ENCODE measurements around the gene DDX54.

The DDX54 gene

DNA sequence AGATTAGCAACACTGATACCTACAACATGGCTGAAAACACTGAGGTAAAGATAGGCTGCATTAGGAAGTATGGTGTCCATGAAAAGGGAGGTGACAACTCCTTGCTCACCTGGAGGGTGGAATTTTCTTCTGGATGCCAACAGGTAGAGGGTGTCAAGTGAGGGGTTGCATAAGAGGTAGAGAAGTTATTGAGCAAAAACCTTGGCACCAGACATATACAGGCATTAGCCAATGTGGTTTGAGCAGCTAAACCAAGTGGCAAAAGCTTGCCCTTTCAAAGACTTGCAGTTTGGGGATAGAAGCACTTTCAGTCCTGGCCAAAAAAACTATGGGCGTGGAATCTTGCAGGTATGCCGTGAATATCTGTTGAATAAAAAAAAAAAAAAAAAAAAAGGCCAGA, 4.1 kb upstream of the DDX54 start:
- no peak for DNase-seq

DNA sequence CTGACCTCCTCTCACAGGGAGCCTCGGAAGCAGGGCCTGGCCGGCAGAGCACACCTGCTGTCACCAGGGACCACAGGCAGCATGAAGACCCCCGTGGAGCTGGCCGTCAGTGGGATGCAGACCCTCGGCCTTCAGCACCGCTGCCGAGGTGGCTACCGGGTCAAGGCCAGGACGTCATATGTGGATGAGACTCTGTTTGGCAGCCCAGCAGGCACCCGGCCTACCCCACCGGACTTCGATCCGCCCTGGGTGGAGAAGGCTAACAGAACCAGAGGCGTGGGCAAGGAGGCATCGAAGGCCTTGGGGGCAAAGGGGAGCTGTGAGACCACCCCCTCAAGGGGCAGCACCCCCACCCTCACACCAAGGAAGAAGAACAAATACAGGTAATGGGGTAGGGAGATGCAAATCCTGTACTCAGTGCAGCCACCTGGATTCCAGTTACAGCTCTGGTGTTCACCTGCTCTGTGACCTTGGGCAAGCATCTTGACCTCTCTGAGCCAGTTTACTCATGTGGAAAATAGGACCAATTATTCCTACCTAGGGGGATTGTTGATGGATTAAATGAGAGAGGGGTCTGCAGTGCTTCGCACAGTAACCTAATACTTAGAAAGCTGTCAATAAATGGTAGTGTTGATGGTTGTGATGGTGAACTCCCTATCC, 1.5 kb upstream of the DDX54 start:
- DNase-seq, result no peak

DNA sequence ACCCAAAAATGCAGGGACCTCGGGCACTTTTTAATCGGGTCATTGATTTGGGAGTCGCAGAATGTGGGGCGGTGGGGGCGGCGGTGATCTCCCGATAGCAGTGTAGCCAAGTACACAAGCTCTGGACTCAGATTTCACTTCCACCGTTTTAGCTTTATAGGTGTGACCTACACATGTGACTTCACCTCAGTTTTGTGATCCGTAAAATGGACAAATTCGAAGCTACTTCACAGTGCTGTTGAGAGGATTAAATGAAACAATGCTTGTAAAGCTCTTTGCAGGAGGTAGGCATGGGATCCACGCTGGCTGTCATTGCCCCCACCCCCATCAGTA, 721 bp upstream of the DDX54 start:
- DNase-seq, result no peak

DNA sequence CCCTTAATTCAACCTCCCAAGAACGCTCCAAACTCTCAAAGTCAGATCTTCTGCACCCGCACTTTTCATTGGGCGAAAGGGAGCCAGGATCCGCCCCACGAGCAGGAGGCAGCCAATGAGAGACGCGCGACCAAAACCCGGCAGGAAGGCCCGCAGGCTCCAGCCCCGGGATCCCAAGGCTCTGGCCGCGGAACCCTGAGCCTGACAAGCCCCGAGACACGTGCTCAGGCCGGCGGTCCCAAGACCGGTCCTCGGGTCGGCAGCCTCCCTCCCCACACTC, 438 bp downstream of the DDX54 start:
- peak; percentile 88 for DNase-seq

DNA sequence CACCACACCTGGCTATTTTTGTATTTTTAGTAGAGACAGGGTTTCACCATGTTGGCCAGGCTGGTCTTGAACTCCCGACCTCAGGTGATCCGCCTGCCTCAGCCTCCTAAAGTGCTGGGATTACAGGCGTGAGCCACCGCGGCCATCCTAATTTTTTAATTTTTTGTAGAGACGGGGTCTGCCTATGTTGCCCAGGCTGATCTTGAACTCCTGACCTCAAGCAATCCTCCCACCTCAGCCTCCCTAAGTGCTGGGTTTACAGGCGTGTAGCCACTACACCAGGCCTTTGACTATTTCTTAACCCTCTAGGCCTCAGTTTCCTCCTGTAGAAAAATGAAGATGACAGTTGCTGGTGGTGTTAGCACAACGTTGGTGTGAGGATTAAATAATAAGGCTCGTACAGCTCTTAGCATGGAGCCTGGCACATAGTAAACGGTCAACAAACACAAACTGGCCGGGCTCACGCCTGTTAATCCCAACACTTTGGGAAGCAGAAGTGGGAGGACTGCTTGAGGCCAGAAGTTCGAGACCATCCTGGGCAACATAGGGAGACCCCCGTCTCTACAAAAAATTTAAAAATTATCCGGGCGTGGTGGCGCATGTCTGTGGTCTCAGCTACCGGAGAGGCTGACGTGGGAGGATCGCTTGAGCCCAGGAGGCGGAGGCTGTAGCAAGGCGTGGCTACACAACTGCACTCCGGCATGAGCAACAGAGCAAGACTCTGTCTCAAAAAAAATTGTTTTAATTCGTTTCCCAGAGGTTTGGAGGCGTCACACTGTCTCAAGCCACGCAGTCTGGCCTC, 979 bp downstream of the DDX54 start:
- no peak for DNase-seq

DNA sequence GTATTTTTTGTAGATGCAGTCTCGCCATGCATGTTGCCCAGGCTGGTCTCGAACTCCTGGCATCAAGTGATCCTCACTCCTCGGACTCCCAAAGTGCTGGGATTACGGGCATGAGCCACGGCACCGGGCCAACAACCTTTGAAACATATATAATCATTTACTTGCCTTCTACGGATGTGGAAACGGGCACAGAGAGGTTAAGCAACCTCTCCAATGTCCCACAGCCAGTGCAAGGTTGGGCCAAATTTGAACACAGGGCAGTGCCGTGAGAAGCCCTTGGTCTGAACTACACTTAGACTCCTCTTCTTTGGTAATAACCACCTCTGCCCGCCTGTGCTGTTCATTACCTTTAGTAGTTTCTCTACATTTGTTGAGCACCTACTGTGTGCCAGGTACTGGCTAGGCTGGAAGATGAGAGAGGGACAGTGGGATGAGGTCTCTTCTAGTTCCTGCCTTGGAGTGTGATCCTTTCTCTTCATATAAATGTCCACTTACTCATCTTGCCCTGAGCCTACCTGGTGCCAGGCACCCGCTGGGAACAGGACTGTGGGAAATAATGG, 2.2 kb downstream of the DDX54 start:
- DNase-seq, result no peak

DNA sequence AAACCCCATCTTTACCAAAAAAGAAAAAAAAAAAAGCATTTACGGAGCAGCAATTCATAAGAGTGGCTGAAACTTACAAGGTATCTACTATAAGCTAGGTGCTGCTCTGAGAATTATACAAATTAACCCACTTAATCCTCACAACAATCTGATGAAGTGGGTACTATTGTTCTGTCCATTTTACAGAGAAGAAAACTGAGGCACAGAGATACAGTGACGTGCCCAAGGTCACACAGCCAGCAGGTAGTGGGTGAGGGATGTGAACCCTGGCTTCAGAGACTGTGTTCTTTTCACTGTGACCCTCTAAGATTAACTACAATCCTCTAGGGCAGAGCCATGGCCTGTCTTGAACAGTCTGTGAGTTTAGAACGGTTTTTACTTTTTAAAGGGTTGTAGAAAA, 3.3 kb downstream of the DDX54 start:
- DNase-seq, result no peak

DNA sequence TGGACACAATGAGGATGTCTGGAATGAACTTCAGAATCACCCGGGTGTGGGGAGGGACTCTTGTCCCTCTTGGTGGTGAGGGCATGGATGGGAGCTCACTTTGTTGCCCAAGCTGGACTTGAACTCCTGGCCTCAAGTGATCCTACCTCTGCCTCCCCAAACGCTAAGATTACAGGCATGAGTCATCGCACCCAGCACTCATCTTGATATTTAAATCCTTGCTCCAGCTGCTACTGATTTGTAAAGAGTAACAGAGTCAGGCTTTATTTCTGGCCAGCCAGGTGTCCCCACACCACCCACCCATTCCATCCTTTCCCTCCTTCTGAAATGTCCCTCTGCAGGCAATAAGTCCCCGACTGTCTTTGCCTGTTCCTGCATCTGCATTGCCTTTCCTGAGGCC, 4.9 kb downstream of the DDX54 start:
- DNase-seq, result no peak

DNA sequence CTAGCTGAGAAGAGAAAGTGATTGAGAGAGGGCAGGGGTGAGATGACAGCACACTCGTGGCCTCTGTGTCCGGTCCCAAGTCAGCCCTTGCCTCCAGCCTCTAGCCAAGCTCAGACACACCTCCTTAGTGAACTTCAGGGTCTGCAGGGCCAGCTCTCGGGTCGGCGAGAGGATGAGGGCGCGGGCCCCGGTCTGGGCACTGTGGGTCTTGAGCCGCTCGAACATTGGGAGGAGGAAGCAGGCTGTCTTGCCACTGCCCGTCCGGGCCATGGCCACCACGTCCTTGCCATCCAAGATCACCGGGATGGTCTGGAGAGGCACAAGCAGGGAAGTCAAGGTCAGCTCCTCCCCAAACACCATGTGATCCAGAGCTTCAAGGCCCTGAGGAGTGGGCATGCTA, 6.3 kb downstream of the DDX54 start:
- no peak for DNase-seq

DNA sequence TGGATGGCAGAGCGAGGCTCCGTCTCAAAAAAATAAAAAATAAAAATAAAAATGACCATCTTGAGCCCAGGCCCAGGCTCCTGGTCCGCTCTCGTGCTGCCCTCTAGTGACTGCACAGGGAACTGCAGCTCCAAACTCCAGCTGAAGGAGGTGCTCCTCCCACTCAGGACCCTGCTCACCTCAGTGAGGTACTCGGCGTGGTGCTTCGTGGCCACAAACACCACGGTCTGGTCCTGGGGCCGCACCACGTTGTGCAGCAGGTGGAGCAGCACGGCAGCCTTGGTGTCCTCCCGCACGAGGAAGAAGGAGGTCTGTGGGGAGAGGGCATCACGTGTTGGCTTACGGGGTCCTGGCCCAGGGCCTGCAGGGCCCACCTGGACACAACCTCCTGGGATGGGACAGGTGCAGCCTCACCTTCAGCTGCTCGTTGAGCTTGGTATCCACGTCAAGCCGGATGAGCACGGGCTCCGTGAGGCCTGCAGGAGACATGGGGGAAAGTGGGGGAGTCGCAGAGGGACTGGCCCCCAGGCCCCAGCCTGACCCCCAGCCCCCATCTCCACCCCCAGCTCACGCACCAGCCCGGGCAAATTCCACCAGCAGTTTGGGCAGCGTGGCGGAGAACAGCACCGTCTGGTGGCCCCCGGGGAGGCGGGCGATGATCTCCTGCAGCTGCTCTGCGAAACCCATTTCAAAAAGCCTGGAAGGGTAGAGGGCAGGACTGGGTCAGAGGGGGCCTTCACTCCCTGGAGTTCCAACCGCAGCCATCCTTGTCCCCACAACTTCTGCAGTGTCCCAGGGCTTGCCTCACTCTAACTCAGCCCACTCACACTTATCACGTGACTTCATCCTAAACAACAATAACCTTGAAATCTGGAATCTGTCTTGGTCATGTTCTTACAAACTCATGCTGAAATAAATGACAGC, 10.6 kb downstream of the DDX54 start:
- peak; percentile 62 for DNase-seq

DNA sequence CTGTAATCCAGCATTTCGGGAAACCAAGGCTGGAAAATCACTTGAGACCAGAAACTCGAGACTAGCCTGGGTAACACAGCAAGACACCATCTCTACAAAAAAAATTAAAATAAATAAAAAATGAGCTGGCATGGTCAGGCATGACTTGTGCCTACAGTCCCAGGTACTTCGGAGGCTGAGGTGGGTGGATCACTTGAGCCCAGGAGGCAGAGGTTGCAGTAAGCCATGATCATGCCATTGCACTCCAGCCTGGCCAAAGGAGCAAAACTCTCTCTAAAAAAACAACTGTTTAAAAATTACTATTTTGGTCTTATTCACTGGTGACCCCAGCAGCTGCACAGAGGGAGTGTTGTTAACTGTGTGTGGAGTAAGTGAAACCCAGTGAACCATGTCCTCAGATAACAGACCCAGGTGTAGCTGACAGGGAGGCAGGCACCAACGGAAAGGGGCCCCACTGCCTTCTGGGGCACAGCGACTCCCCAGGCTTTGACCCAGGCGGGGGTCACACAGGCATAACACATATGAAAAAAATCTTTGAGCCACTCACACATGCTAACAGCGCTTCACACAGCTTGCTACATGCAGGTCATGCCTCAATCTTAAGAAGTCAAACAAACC, 12.1 kb downstream of the DDX54 start:
- no peak for DNase-seq

DNA sequence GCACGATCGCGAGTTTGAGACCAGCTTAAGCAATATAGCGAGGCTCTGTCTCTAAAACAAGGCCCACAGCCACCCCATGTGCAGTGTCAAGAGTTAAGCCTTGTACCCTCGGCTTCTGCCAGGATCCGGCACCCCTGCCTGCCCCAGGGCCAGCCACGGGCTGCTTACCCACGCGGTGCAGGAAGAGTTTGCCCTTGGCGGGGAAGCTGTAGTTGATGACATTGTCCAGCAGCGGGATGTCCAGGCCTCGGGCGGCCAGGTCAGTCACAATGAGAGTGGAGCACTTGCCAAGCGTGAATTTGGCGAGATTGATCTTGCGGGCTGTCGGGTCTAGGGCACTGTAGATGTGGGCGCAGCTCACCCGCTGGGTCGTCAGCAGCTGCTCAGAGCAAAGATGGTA, 13.1 kb downstream of the DDX54 start:
- DNase-seq, result no peak

DNA sequence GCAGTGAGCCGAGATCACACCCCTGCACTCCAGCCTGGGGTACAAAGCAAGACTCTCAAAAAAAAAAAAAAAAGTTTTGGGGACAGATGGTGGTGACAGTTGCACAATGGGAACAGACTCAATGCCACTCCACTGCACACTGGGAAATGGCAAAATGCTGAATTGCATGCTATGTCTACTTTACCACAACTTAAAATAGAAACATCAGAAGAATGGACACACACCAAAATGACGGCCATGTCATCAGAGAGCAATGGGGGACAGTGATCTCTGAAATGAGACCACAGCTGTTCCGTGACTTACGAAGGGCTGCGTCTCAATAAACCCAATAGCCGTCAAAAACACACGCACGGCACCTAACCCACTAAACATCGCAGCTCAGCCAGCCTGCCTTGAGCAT, 13.7 kb downstream of the DDX54 start:
- no peak for DNase-seq

DNA sequence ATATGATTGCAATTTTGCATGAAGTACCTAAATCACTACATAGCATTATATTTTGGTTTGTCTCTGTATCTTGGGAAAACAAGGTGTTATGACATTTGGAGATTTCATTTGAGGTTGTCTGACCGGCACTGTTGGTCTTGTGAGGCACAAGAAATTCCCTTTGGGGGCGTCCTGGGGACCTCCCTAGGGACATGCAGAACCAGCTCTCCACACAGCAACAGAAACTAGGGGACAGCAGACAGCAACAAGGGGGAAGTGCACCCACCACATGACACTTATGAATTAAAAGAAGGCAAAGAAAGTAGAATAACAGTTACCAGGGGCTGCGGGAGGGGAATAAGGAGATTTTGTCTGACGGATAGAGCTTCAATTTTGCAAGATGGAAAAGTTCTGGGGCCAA, 14.4 kb downstream of the DDX54 start:
- no peak for DNase-seq

DNA sequence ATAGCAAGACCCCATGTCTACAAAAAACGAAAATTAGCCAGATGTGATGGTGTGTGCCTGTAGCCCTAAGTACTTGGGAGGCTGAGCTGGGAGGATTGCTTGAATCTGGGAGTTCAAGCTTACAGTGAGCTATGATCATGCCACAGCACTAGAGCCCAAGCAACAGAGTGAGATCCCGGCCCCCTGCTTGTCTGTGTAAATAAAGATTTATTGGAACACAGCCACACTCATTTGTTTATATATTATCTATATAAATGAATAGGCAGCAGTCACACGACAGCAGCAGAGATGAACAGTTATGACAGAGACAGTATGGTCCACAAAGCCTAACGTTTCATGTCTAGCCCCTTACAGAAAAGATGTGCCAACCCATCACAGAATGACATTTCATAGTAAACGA, 14.8 kb downstream of the DDX54 start:
- DNase-seq, result no peak

DNA sequence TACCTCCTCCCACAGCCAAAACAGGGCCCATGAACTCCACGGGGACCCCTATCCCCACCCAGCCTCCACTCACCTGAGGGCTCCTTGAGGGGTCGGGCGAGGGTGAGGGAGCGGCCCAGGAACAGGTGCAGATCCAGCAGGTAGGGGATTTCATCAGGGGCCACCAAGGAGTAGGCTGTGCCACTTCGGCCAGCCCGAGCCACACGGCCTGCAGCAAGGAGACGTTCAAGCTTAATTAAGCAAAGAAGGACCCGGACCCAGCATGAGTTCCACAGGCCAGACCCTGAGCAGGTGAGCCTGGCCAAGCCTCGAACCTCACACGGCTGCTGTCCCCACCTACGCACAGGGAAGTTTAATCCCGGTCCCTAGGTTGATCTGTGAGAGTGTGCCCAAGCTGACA, 15.6 kb downstream of the DDX54 start:
- DNase-seq, result no peak

DNA sequence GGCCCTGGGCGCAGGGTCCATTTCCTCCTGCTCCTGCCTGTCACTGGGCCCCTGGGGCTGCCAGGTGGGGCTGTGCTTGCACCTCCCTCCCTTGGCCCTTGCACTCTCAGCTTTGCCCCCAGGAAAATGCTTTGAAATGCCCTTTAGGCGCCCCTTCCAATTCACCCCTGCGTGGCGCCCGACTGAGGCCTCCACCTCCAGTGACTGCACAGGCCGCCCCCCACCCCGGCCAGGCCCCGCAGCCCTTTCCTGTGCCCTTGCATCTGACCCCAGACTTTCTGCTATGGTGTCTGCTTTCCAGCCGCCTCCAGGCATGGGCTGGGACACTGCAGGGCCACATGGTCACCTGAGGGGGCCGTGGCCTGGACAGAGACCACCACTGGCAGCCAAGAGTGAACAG, 17.4 kb downstream of the DDX54 start:
- DNase-seq, result no peak

DNA sequence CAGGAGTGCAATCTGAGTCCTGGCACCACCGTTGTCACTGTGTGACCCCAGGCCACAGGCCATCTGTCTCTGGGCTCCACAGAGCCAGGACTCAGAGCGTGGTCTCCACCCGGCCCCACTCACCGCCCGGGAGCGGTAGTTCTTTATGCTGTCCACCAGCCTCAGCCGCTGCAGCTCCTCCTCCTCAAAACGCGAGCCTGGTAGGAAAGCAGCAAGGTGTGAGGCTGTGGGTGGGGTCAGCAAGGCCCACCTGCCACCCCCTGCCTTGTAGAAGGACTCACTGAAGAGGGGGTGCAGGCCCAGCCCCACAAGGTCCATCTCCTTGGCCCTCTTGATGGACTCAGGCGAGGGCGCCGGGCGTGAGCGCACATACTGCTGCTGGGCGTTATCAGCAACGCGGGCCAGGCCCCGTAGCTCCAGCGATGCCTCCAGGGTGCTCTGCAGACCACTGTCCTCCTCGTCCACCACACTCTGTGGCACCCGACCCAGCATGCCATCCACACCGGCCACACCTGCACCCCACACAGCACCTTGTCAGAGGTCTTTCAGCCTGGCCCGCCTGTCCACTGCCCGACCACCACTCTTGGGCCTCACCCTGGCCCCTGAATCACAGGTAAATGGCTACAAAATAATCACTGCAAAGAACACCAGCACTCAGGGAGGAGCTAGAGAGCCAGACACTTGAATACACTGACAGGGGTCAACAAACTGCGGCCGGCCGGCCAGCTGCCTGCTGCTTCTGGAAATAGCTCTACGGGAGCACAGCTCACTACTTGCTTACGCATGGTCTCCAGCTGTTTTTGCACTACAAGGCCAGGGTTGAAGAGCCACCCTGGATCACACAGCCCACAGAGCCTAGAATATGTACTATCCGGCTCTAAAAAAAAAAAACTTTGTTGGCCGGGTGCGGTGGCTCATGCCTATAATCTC, 19.5 kb downstream of the DDX54 start:
- DNase-seq, result no peak

DNA sequence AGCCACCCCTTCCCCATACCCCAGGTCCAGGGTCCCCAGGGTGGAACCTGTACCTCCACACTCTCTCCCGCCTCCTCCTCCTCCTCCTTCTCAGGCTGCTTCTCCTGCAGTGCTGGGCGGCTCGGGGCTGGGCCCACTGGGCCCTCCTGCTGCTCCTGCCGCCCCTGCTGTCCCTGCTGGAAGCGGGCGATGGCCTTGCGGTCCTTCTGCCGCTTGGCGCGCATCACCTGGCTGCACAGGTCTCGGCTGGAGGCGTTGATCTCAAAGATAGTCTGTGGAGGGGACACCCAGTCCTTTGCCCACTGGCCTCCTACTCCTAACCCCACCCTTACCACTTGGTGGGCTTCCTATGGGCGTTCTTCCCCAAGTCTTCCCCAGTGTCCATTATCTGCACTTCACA, 21.3 kb downstream of the DDX54 start:
- no peak for DNase-seq

DNA sequence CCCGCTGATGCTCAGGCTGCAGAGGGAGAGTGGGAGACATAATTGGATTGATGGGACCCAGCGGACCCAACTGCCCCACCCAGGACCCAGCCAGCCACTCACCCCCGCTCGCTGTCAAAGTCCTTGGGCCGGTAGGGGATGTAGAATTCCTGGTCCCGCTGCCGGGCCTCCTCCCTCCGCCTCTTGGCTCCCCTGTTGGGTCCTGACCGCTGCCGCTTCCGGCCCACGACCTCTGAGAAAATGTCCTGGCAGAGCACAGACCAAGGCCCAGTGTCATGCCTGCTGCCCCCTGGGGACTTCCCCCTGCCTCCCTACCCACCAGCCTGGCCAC, 22.3 kb downstream of the DDX54 start:
- DNase-seq, result no peak

DNA sequence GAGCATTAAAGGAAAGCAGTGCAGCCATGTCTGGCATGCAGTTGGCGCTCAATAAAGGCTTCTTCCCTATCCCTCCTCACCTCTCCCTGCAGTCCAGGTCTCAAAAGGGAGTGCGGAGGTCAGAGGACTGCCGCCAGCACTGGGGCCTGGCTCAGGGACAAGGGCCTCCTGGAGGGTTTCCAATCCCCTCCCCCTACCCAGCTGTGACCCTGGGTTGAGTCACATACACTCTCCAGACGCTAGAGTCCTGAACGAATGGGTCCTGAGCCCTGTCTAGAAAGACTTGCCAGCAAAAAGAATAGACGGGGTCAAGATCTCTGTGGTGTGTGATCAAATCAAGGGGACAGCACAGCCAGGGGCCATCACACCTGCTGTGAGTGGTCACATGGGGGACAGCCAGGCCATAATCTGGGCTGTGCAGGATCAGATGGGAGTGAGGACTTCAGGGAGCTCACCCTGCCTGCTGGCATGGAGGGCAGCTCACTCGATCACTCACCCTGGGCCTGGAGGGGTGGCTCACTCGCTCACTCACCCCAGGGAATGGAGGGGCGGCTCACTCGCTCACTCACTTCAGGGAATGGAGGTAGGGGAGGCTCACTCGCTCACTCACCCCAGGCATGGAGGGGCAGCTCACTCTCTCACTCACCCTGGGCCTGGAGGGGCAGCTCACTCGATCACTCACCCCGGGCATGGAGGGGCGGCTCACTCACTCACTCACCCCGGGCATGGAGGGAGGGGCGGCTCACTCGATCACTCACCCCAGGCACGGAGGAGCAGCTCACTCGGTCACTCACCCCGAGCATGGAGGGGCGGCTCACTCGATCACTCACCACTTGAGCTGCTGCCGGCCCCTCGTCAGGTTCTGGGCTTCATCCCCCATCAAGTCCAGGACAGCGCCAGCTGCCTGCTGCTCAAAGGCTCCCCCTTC, 22.9 kb downstream of the DDX54 start:
- DNase-seq, result no peak
